ENCODE data around the gene GOLGA2.

The GOLGA2 gene

DNA sequence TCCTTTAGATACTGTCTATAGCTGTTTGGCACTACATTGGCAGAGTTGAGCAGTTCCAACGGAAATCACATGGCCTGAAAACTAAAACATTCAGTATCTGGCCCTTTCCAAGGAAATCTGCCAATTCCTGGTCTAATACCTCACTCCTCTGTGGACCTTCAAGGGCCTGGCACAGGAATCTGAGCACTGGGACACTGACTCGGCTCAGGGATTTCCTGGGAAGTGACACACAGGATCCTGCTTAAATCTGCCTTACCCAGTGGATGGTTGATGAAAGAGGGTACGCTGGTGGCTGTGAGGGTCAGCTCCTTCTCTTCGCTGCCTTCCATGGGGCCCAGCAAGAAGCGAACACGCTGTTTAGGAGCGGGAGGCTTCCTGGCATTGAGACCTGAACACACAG is 45.5 kb upstream of the GOLGA2 start:
- Histone ChIP-seq H3K27me3 (ENCODE audit: low read length) (no peaks in the 10 kb centered on the region), H3K36me3 (ENCODE audit: low read length) (no peaks in the 10 kb centered on the region), H3K4me3 (ENCODE audit: insufficient read depth, low read length, poor library complexity, severe bottlenecking) (peak overlapping the region; percentile 95), H2AFZ (ENCODE audit: low read depth, low read length, severe bottlenecking) (no peak overlapping the region), H3K9me3 (ENCODE audit: insufficient read depth, low read length) (no peaks in the 10 kb centered on the region), H3K79me2 (ENCODE audit: insufficient read depth, low read length) (peaks cover 28% of the 10 kb centered on the region), H3K4me2 (ENCODE audit: low read depth, low read length, poor library complexity, severe bottlenecking) (peak overlapping the region; percentile 72), H3K9ac (ENCODE audit: low read length) (peak overlapping the region; percentile 71), H3K27ac (ENCODE audit: low read depth, low read length) (no peak overlapping the region; the same call in 1 of the 2 replicates), H3K9me2 (replicated peaks; ENCODE audit: insufficient read depth, low read length) (no peaks in the 10 kb centered on the region), H4K20me1 (ENCODE audit: low read depth, low read length) (no peaks in the 10 kb centered on the region), H3F3A (ENCODE audit: insufficient read depth) (no peaks in the 10 kb centered on the region)
- no peak for TF ChIP-seq EZH2phosphoT487 (conservative IDR thresholded peaks at IDR 0.05; ENCODE audit: low read length)
- TF ChIP-seq, protein P1, sequence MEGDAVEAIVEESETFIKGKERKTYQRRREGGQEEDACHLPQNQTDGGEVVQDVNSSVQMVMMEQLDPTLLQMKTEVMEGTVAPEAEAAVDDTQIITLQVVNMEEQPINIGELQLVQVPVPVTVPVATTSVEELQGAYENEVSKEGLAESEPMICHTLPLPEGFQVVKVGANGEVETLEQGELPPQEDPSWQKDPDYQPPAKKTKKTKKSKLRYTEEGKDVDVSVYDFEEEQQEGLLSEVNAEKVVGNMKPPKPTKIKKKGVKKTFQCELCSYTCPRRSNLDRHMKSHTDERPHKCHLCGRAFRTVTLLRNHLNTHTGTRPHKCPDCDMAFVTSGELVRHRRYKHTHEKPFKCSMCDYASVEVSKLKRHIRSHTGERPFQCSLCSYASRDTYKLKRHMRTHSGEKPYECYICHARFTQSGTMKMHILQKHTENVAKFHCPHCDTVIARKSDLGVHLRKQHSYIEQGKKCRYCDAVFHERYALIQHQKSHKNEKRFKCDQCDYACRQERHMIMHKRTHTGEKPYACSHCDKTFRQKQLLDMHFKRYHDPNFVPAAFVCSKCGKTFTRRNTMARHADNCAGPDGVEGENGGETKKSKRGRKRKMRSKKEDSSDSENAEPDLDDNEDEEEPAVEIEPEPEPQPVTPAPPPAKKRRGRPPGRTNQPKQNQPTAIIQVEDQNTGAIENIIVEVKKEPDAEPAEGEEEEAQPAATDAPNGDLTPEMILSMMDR (IDR thresholded peaks at IDR 0.05; ENCODE audit: insufficient read depth, low read length, poor library complexity, severe bottlenecking), result no peak

DNA sequence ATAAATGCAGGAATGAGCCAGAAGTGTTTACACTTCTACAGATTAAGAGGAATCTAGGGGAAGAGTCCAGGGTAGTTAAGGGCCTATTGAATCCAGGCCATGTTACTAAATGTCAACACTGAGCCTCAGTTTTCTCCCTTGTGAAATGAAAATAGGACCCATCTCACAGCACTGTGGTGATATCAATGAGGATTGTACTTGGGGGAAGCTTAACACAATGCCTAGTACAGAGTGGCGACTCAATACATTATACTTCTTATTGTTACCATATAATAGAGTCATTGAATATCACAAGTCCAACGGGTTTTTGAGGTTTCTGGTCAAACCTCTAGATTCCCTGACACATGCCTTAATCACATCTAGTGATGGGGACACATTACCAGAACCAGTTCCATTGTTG is 41.8 kb upstream of the GOLGA2 start:
- Histone ChIP-seq H3K27ac (ENCODE audit: low read depth, low read length) (no peak overlapping the region), H3K9me2 (replicated peaks; ENCODE audit: insufficient read depth, low read length) (no peaks in the 10 kb centered on the region), H3K4me2 (ENCODE audit: low read depth, low read length, poor library complexity, severe bottlenecking) (no peak overlapping the region), H3F3A (ENCODE audit: insufficient read depth) (no peaks in the 10 kb centered on the region), H3K4me3 (ENCODE audit: insufficient read depth, low read length, poor library complexity, severe bottlenecking) (no peak overlapping the region), H3K9ac (ENCODE audit: low read length) (no peak overlapping the region), H3K9me3 (ENCODE audit: insufficient read depth, low read length) (no peaks in the 10 kb centered on the region), H2AFZ (ENCODE audit: low read depth, low read length, severe bottlenecking) (no peak overlapping the region), H3K27me3 (ENCODE audit: low read length) (no peaks in the 10 kb centered on the region), H3K36me3 (ENCODE audit: low read length) (no peaks in the 10 kb centered on the region), H3K79me2 (ENCODE audit: insufficient read depth, low read length) (peaks cover 6% of the 10 kb centered on the region), H4K20me1 (ENCODE audit: low read depth, low read length) (no peaks in the 10 kb centered on the region)
- TF ChIP-seq, protein P1 (IDR thresholded peaks at IDR 0.05; ENCODE audit: insufficient read depth, low read length, poor library complexity, severe bottlenecking), result no peak
- TF ChIP-seq EZH2phosphoT487 (conservative IDR thresholded peaks at IDR 0.05; ENCODE audit: low read length), result no peak

DNA sequence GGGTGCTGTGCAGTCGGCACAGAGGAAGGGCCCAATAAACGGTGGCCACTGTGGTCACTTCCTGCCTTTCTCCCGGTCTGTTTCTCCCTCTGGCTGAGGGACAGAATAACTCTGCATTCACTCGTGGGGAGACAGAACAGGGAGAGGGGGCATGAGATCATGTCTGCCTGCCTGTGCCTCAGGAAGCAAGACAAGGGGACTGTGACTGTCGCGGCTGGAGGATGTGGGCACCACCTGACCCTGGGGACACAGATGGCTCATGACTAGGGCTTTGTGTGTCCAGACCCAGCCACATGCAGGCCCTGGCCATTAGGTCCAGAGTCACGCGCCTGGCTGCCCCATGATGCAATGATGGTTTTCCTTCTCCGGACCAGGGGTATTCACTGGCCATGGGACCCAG is 40.6 kb upstream of the GOLGA2 start:
- H3K9me2 ChIP-seq (replicated peaks; ENCODE audit: insufficient read depth, low read length), result no peaks in the 10 kb centered on the region

More for the DNA sequence above, 40.6 kb upstream of the GOLGA2 start:
- no peaks in the 10 kb centered on the region for H3K79me2 ChIP-seq (ENCODE audit: insufficient read depth, low read length)
- H3K27me3 ChIP-seq (ENCODE audit: low read length), result no peaks in the 10 kb centered on the region
- H3K36me3 ChIP-seq (ENCODE audit: low read length), result no peaks in the 10 kb centered on the region
- H3K9me3 ChIP-seq (ENCODE audit: insufficient read depth, low read length), result no peaks in the 10 kb centered on the region
- no peak overlapping the region for H3K4me2 ChIP-seq (ENCODE audit: low read depth, low read length, poor library complexity, severe bottlenecking)
- no peak overlapping the region for H2AFZ ChIP-seq (ENCODE audit: low read depth, low read length, severe bottlenecking)
- H3K4me3 ChIP-seq (ENCODE audit: insufficient read depth, low read length, poor library complexity, severe bottlenecking), result no peak overlapping the region
- no peaks in the 10 kb centered on the region for H3F3A ChIP-seq (ENCODE audit: insufficient read depth)
- H3K27ac ChIP-seq (ENCODE audit: low read depth, low read length), result no peak overlapping the region
- TF ChIP-seq, protein P1 (IDR thresholded peaks at IDR 0.05; ENCODE audit: insufficient read depth, low read length, poor library complexity, severe bottlenecking), result no peak
- no peak for TF ChIP-seq EZH2phosphoT487 (conservative IDR thresholded peaks at IDR 0.05; ENCODE audit: low read length)
- no peak overlapping the region for H3K9ac ChIP-seq (ENCODE audit: low read length)
- no peaks in the 10 kb centered on the region for H4K20me1 ChIP-seq (ENCODE audit: low read depth, low read length)

All from SU-DHL-6 (cell line).